ENCODE data around the gene ILKAP.
"Not testable (repeated sequence)": the region's sequence is repeated elsewhere in the genome, so short reads cannot be mapped to it uniquely, and the experiment has no call there.

ILKAP gene

GRCh38 chr2:238171575-238172187, 31.8 kb downstream of the ILKAP start:
- Histone ChIP-seq H3K4me3 (ENCODE audit: low read depth in 1 of 2, low read length in 1 of 2) (no peak overlapping the region), H3K4me1 (ENCODE audit: control insufficient read depth in 1 of 2, insufficient read depth in 1 of 2, low read depth in 1 of 2, low read length in 1 of 2) (peaks cover 10 to 12% of the 10 kb centered on the region in 2 experiments), H3K36me3 (peaks cover 92% of the 10 kb centered on the region), H3K27me3 (no peaks in the 10 kb centered on the region), H3K9me3 (no peaks in the 10 kb centered on the region), H3K27ac (no peak overlapping the region)
- TF ChIP-seq CTCF (IDR thresholded peaks at IDR 0.05): no peak

- H3K9me3 ChIP-seq; H3K4me3 ChIP-seq (ENCODE audit: low read depth in 1 of 2, low read length in 1 of 2); H3K27ac ChIP-seq; H3K27me3 ChIP-seq: not testable (repeated sequence)
- Histone ChIP-seq H3K4me1 (ENCODE audit: control insufficient read depth in 1 of 2, insufficient read depth in 1 of 2, low read depth in 1 of 2, low read length in 1 of 2) (peaks cover 10 to 12% of the 10 kb centered on the region in 2 experiments), H3K36me3 (peaks cover 90% of the 10 kb centered on the region)
Observed at GRCh38 chr2:238171072-238171431, 32.4 kb downstream of the ILKAP start.

GRCh38 chr2:238170386-238171071, 33.0 kb downstream of the ILKAP start:
- Histone ChIP-seq H3K36me3 (peaks cover 88% of the 10 kb centered on the region), H3K9me3 (no peaks in the 10 kb centered on the region), H3K4me3 (ENCODE audit: low read depth in 1 of 2, low read length in 1 of 2) (no peak overlapping the region), H3K27ac (no peak overlapping the region), H3K27me3 (peaks cover 3% of the 10 kb centered on the region), H3K4me1 (ENCODE audit: control insufficient read depth in 1 of 2, insufficient read depth in 1 of 2, low read depth in 1 of 2, low read length in 1 of 2) (peaks cover 10 to 12% of the 10 kb centered on the region in 2 experiments)
- no peak for TF ChIP-seq CTCF (IDR thresholded peaks at IDR 0.05)

- H3K4me3 ChIP-seq (ENCODE audit: low read depth in 1 of 2, low read length in 1 of 2): no peak overlapping the region
- no peak for TF ChIP-seq CTCF (IDR thresholded peaks at IDR 0.05)
- peaks cover 11% of the 10 kb centered on the region for H3K27me3 ChIP-seq
- H3K4me1 ChIP-seq (ENCODE audit: control insufficient read depth in 1 of 2, insufficient read depth in 1 of 2, low read depth in 1 of 2, low read length in 1 of 2): peaks cover 10 to 12% of the 10 kb centered on the region in 2 experiments
- peaks cover 82% of the 10 kb centered on the region for H3K36me3 ChIP-seq
- no peaks in the 10 kb centered on the region for H3K9me3 ChIP-seq
- no peak overlapping the region for H3K27ac ChIP-seq
Observed at GRCh38 chr2:238169708-238170251, 33.7 kb downstream of the ILKAP start.

GRCh38 chr2:238169048-238169707, 34.3 kb downstream of the ILKAP start:
- H3K4me1 ChIP-seq (ENCODE audit: control insufficient read depth in 1 of 2, insufficient read depth in 1 of 2, low read depth in 1 of 2, low read length in 1 of 2): peaks cover 10 to 12% of the 10 kb centered on the region in 2 experiments
- H3K9me3 ChIP-seq: no peaks in the 10 kb centered on the region
- H3K27me3 ChIP-seq: peaks cover 17% of the 10 kb centered on the region
- H3K27ac ChIP-seq: no peak overlapping the region
- peaks cover 76% of the 10 kb centered on the region for H3K36me3 ChIP-seq
- no peak for TF ChIP-seq CTCF (IDR thresholded peaks at IDR 0.05)
- H3K4me3 ChIP-seq (ENCODE audit: low read depth in 1 of 2, low read length in 1 of 2): no peak overlapping the region

Measured in neutrophil (primary cell).